Measurements from ENCODE around the gene ZNF827.
A peak's percentile ranks its signal among the peaks of the same experiment; 100 is the strongest.

The ZNF827 gene

GRCh38 chr4:145812919-145813318 lies 125.7 kb downstream of the ZNF827 start:
- Histone ChIP-seq H3K9ac (ENCODE audit: low read length) (no peak overlapping the region), H3K23ac (ENCODE audit: low read length in 2 of 2) (no peak overlapping the region), H3K14ac (ENCODE audit: low read length in 2 of 2) (no peak overlapping the region), H2BK120ac (ENCODE audit: low read depth, low read length) (no peak overlapping the region), H3K27me3 (ENCODE audit: control insufficient read depth in 1 of 2, insufficient read depth in 1 of 2, low read length in 2 of 2) (no peaks in the 10 kb centered on the region), H2BK5ac (ENCODE audit: low read depth, low read length, poor library complexity, severe bottlenecking) (no peak overlapping the region), H3K9me3 (ENCODE audit: control insufficient read depth, low read length) (no peaks in the 10 kb centered on the region), H2AK5ac (ENCODE audit: low read length, severe bottlenecking) (no peak overlapping the region), H2BK15ac (ENCODE audit: low read depth, poor library complexity, severe bottlenecking) (no peak overlapping the region), H4K8ac (ENCODE audit: low read length) (no peak overlapping the region), H2AFZ (ENCODE audit: low read depth, low read length) (no peak overlapping the region), H3K18ac (ENCODE audit: low read depth in 1 of 2, low read length in 2 of 2) (no peak overlapping the region), H3K4ac (ENCODE audit: low read depth in 1 of 2, low read length in 2 of 2) (no peak overlapping the region), H3K4me1 (ENCODE audit: control insufficient read depth, insufficient read depth, low read depth, low read length) (no peaks in the 10 kb centered on the region), H4K91ac (ENCODE audit: low read length) (no peak overlapping the region), H3K4me3 (ENCODE audit: insufficient read depth in 1 of 2, low read depth in 1 of 2, low read length in 2 of 2) (no peak overlapping the region), H3K27ac (ENCODE audit: low read length, poor library complexity, severe bottlenecking) (no peak overlapping the region), H3K4me2 (ENCODE audit: low read length, poor library complexity, severe bottlenecking) (no peak overlapping the region), H3K79me1 (replicated peaks; ENCODE audit: low read length, poor library complexity, severe bottlenecking) (peaks cover 6% of the 10 kb centered on the region), H3K36me3 (ENCODE audit: control insufficient read depth in 1 of 2, insufficient read depth in 2 of 2, low read depth in 1 of 2, low read length in 2 of 2) (peaks cover 12 to 20% of the 10 kb centered on the region in 2 experiments), H2BK12ac (ENCODE audit: low read length in 2 of 2) (no peak overlapping the region)
- DNase-seq = no peak
- 72% methylated on average over 5 of the region's 8 CpGs for WGBS

DNA sequence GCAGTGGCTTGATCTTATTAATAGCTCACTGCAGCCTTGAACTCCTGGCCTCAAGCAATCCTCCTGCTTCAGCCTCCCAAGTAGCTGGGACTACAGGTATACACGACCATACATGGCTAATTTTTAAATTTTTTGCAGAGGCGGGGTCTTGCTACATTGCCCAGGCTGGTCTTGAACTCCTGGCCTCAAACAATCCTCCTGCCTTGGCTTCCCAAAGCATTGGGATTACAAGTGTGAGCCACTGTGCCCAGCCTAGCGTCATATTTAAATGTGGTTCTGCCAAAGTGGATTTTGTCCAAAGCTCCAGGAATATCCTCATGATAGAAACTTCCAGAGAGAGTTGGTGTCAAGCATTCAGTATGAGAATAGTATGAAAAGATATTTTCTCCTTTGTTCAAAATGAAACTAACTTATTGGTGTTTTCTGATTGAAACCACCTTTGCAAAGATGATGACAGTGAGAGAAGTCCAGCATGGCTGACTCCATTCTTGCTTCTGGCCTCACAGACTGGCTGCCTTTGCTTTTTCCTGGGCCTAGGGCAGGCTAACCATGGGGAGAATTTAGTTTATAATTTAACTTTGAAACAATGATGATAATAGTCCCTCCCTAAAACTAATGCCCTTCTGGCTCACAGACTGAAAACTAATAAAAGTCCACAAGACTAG lies 129.6 kb downstream of the ZNF827 start:
- 96% methylated on average over 3 of the region's 3 CpGs for WGBS
- Histone ChIP-seq H3K79me1 (replicated peaks; ENCODE audit: low read length, poor library complexity, severe bottlenecking) (peaks cover 5% of the 10 kb centered on the region), H2BK12ac (ENCODE audit: low read length in 2 of 2) (no peak overlapping the region), H3K9me3 (ENCODE audit: control insufficient read depth, low read length) (no peaks in the 10 kb centered on the region), H3K23ac (ENCODE audit: low read length in 2 of 2) (no peak overlapping the region), H3K18ac (ENCODE audit: low read depth in 1 of 2, low read length in 2 of 2) (peak overlapping the region in 1 of 2 experiments; percentile 67), H3K4me2 (ENCODE audit: low read length, poor library complexity, severe bottlenecking) (no peak overlapping the region), H2BK15ac (ENCODE audit: low read depth, poor library complexity, severe bottlenecking) (no peak overlapping the region), H3K4me1 (ENCODE audit: control insufficient read depth, insufficient read depth, low read depth, low read length) (peaks cover 5% of the 10 kb centered on the region), H3K9ac (ENCODE audit: low read length) (peak overlapping the region; percentile 57), H3K4me3 (ENCODE audit: insufficient read depth in 1 of 2, low read depth in 1 of 2, low read length in 2 of 2) (peak overlapping the region in 1 of 2 experiments; percentile 7), H3K4ac (ENCODE audit: low read depth in 1 of 2, low read length in 2 of 2) (no peak overlapping the region), H2BK5ac (ENCODE audit: low read depth, low read length, poor library complexity, severe bottlenecking) (peak overlapping the region; percentile 31), H4K8ac (ENCODE audit: low read length) (no peak overlapping the region), H3K14ac (ENCODE audit: low read length in 2 of 2) (peak overlapping the region in 1 of 2 experiments; percentile 32), H2AK5ac (ENCODE audit: low read length, severe bottlenecking) (peak overlapping the region; percentile 95), H3K36me3 (ENCODE audit: control insufficient read depth in 1 of 2, insufficient read depth in 2 of 2, low read depth in 1 of 2, low read length in 2 of 2) (peaks cover 12 to 17% of the 10 kb centered on the region in 2 experiments), H2BK120ac (ENCODE audit: low read depth, low read length) (no peak overlapping the region), H4K91ac (ENCODE audit: low read length) (no peak overlapping the region), H3K27ac (ENCODE audit: low read length, poor library complexity, severe bottlenecking) (peak overlapping the region; percentile 93), H2AFZ (ENCODE audit: low read depth, low read length) (no peak overlapping the region), H3K27me3 (ENCODE audit: control insufficient read depth in 1 of 2, insufficient read depth in 1 of 2, low read length in 2 of 2) (no peaks in the 10 kb centered on the region)
- DNase-seq = no peak

GRCh38 chr4:145808021-145808650 lies 130.5 kb downstream of the ZNF827 start:
- no peaks in the 10 kb centered on the region for H3K27me3 ChIP-seq (ENCODE audit: control insufficient read depth in 1 of 2, insufficient read depth in 1 of 2, low read length in 2 of 2)
- H3K18ac ChIP-seq (ENCODE audit: low read depth in 1 of 2, low read length in 2 of 2) = no peak overlapping the region
- H3K14ac ChIP-seq (ENCODE audit: low read length in 2 of 2) = no peak overlapping the region
- no peaks in the 10 kb centered on the region for H3K9me3 ChIP-seq (ENCODE audit: control insufficient read depth, low read length)
- peak overlapping the region; percentile 57 for H3K9ac ChIP-seq (ENCODE audit: low read length)
- no peak overlapping the region for H2BK12ac ChIP-seq (ENCODE audit: low read length in 2 of 2)
- no peak overlapping the region for H2BK5ac ChIP-seq (ENCODE audit: low read depth, low read length, poor library complexity, severe bottlenecking)
- H3K27ac ChIP-seq (ENCODE audit: low read length, poor library complexity, severe bottlenecking) = peak overlapping the region; percentile 93
- DNase-seq = peak; percentile 96
- peaks cover 5% of the 10 kb centered on the region for H3K79me1 ChIP-seq (replicated peaks; ENCODE audit: low read length, poor library complexity, severe bottlenecking)
- H2BK15ac ChIP-seq (ENCODE audit: low read depth, poor library complexity, severe bottlenecking) = no peak overlapping the region
- H3K4me2 ChIP-seq (ENCODE audit: low read length, poor library complexity, severe bottlenecking) = peak overlapping the region; percentile 18
- H2BK120ac ChIP-seq (ENCODE audit: low read depth, low read length) = no peak overlapping the region
- no peak overlapping the region for H2AK5ac ChIP-seq (ENCODE audit: low read length, severe bottlenecking)
- peak overlapping the region in 1 of 2 experiments; percentile 31 for H3K4me3 ChIP-seq (ENCODE audit: insufficient read depth in 1 of 2, low read depth in 1 of 2, low read length in 2 of 2)
- peaks cover 5% of the 10 kb centered on the region for H3K4me1 ChIP-seq (ENCODE audit: control insufficient read depth, insufficient read depth, low read depth, low read length)
- no peak overlapping the region for H3K4ac ChIP-seq (ENCODE audit: low read depth in 1 of 2, low read length in 2 of 2)
- H2AFZ ChIP-seq (ENCODE audit: low read depth, low read length) = no peak overlapping the region
- WGBS = 0% methylated on average over 3 of the region's 3 CpGs
- peaks cover 6 to 12% of the 10 kb centered on the region in 2 experiments for H3K36me3 ChIP-seq (ENCODE audit: control insufficient read depth in 1 of 2, insufficient read depth in 2 of 2, low read depth in 1 of 2, low read length in 2 of 2)
- no peak overlapping the region for H3K23ac ChIP-seq (ENCODE audit: low read length in 2 of 2)
- H4K8ac ChIP-seq (ENCODE audit: low read length) = no peak overlapping the region
- H4K91ac ChIP-seq (ENCODE audit: low read length) = no peak overlapping the region

GRCh38 chr4:145805490-145805889 lies 133.1 kb downstream of the ZNF827 start:
- peak overlapping the region; percentile 87 for H4K8ac ChIP-seq (ENCODE audit: low read length)
- no peaks in the 10 kb centered on the region for H3K27me3 ChIP-seq (ENCODE audit: control insufficient read depth in 1 of 2, insufficient read depth in 1 of 2, low read length in 2 of 2)
- WGBS = 20% methylated on average over 5 of the region's 5 CpGs
- no peak overlapping the region for H2AFZ ChIP-seq (ENCODE audit: low read depth, low read length)
- H3K4me1 ChIP-seq (ENCODE audit: control insufficient read depth, insufficient read depth, low read depth, low read length) = peaks cover 5% of the 10 kb centered on the region
- no peak overlapping the region for H2BK120ac ChIP-seq (ENCODE audit: low read depth, low read length)
- no peak overlapping the region for H3K4me2 ChIP-seq (ENCODE audit: low read length, poor library complexity, severe bottlenecking)
- H3K27ac ChIP-seq (ENCODE audit: low read length, poor library complexity, severe bottlenecking) = peak overlapping the region; percentile 93
- H2BK15ac ChIP-seq (ENCODE audit: low read depth, poor library complexity, severe bottlenecking) = no peak overlapping the region
- no peak overlapping the region for H3K4me3 ChIP-seq (ENCODE audit: insufficient read depth in 1 of 2, low read depth in 1 of 2, low read length in 2 of 2)
- H4K91ac ChIP-seq (ENCODE audit: low read length) = peak overlapping the region; percentile 18
- no peak overlapping the region for H3K9ac ChIP-seq (ENCODE audit: low read length)
- H2BK5ac ChIP-seq (ENCODE audit: low read depth, low read length, poor library complexity, severe bottlenecking) = peak overlapping the region; percentile 84
- peak; percentile 60 for DNase-seq
- peaks cover 7% of the 10 kb centered on the region for H3K79me1 ChIP-seq (replicated peaks; ENCODE audit: low read length, poor library complexity, severe bottlenecking)
- H2BK12ac ChIP-seq (ENCODE audit: low read length in 2 of 2) = peak overlapping the region in 1 of 2 experiments; percentile 38
- peak overlapping the region; percentile 1 to 86 for H3K18ac ChIP-seq (ENCODE audit: low read depth in 1 of 2, low read length in 2 of 2)
- H3K36me3 ChIP-seq (ENCODE audit: control insufficient read depth in 1 of 2, insufficient read depth in 2 of 2, low read depth in 1 of 2, low read length in 2 of 2) = peaks cover 0 to 8% of the 10 kb centered on the region in 2 experiments
- no peaks in the 10 kb centered on the region for H3K9me3 ChIP-seq (ENCODE audit: control insufficient read depth, low read length)
- peak overlapping the region; percentile 74 for H2AK5ac ChIP-seq (ENCODE audit: low read length, severe bottlenecking)
- no peak overlapping the region for H3K14ac ChIP-seq (ENCODE audit: low read length in 2 of 2)
- no peak overlapping the region for H3K23ac ChIP-seq (ENCODE audit: low read length in 2 of 2)
- no peak overlapping the region for H3K4ac ChIP-seq (ENCODE audit: low read depth in 1 of 2, low read length in 2 of 2)
